HepG2 (cell line): ENCODE results near the gene RRP9. TPM values are rescaled to one million over a fixed set of nuclear protein-coding genes. Genes with fewer than 3 reads are reported as not detected.

Experiments used
- HMG20B ChIP-seq: conservative IDR thresholded peaks from 2 replicates; pipeline ENCODE4 v1.6.1; 2016; ENCODE audit warnings: missing genetic modification reagents, missing compliant biosample characterization
- MEIS2 ChIP-seq: sonication (generic); formaldehyde crosslinking; IDR thresholded peaks from 2 replicates; pipeline ENCODE4 v1.9.0; 2021; ENCODE audit warnings: mild to moderate bottlenecking, missing genetic modification reagents
- MXD4 ChIP-seq: IDR thresholded peaks from 2 replicates; pipeline ENCODE4 v1.6.1; 2016; ENCODE audit warnings: mild to moderate bottlenecking, missing biosample characterization, missing genetic modification reagents
- NFE2 ChIP-seq: sonication (generic); formaldehyde crosslinking; IDR thresholded peaks from 2 replicates; pipeline ENCODE4 v1.4.0; 2020; ENCODE audit warnings: missing genetic modification reagents
- PHF8 ChIP-seq: sonication (generic); formaldehyde crosslinking; IDR thresholded peaks from 2 replicates; pipeline ENCODE4 v1.5.0; 2020; ENCODE audit warnings: missing genetic modification reagents
- ZNF44 ChIP-seq: sonication (generic); formaldehyde crosslinking; IDR thresholded peaks from 2 replicates; pipeline ENCODE4 v1.5.1; 2020; ENCODE audit warnings: mild to moderate bottlenecking, missing genetic modification reagents
- polyA plus RNA-seq, 8 experiments: library from polyadenylated mRNA; depleted of rRNA in 3 of 8; stranded (reverse) in 7 of 8; unstranded in 1 of 8; fragments of >200 nt; fragmentation: Illumina TruSeq in 4 of 8; extraction: Trizol in 4 of 8; gene quantifications; 2 replicates each; pipeline versions ENCODE4 v1.2.1 to v1.2.3, GENCODE V29; 2011 to 2016; ENCODE audit warnings: low read depth in 4 of 8, missing spikeins in 1 of 8, mixed read lengths in 1 of 8; ENCODE audit not compliant: insufficient read depth in 1 of 8
- total RNA-seq, 5 experiments: library from RNA; depleted of rRNA; stranded (reverse); fragments of >200 nt; fragmentation: Illumina TruSeq; extraction: Trizol; gene quantifications; 2 replicates each; pipeline ENCODE4 v1.2.3, GENCODE V29; 2016; ENCODE audit warnings: low read depth in 1 of 5
- TF ChIP-seq, protein P1 (sequence below): sonication (generic); formaldehyde crosslinking; IDR thresholded peaks from 2 replicates; pipeline ENCODE4 v1.4.0; 2020; ENCODE audit warnings: mild to moderate bottlenecking, missing genetic modification reagents
- TF ChIP-seq, protein P2 (sequence below): sonication (generic); formaldehyde crosslinking; IDR thresholded peaks from 2 replicates; pipeline ENCODE4 v1.4.0; 2020; ENCODE audit warnings: missing genetic modification reagents
- TF ChIP-seq, protein P3 (sequence below): sonication (generic); formaldehyde crosslinking; IDR thresholded peaks from 2 replicates; pipeline ENCODE4 v1.4.0; 2020; ENCODE audit warnings: mild to moderate bottlenecking, missing genetic modification reagents
- TF ChIP-seq, protein P4 (sequence below), 2 experiments: fragments of 450-650 bp in 1 of 2; sonication (generic) in 1 of 2; formaldehyde crosslinking; IDR thresholded peaks; 2 replicates each; pipeline versions ENCODE4 v1.5.0 to v1.8.0; 2020 to 2022; ENCODE audit warnings: mild to moderate bottlenecking in 1 of 2, missing genetic modification reagents in 1 of 2
- TF ChIP-seq, protein P5 (sequence below): sonication (generic); formaldehyde crosslinking; IDR thresholded peaks from 2 replicates; pipeline ENCODE4 v1.4.0; 2020; ENCODE audit warnings: missing genetic modification reagents, borderline replicate concordance
- TF ChIP-seq, protein P6 (sequence below): sonication (generic); formaldehyde crosslinking; IDR thresholded peaks from 2 replicates; pipeline ENCODE4 v1.5.0; 2020; ENCODE audit warnings: missing genetic modification reagents, mild to moderate bottlenecking, borderline replicate concordance
- TF ChIP-seq, protein P7 (sequence below): sonication (generic); formaldehyde crosslinking; conservative IDR thresholded peaks from 2 replicates; pipeline ENCODE4 v1.4.0; 2020; ENCODE audit warnings: missing genetic modification reagents

The RRP9 gene
- total and polyA plus RNA-seq, 2 of the 13 experiments (the other 11 are each of a cell fraction or from before 2014, with no cell fraction given), result 14.8 to 44.0 TPM

DNA sequence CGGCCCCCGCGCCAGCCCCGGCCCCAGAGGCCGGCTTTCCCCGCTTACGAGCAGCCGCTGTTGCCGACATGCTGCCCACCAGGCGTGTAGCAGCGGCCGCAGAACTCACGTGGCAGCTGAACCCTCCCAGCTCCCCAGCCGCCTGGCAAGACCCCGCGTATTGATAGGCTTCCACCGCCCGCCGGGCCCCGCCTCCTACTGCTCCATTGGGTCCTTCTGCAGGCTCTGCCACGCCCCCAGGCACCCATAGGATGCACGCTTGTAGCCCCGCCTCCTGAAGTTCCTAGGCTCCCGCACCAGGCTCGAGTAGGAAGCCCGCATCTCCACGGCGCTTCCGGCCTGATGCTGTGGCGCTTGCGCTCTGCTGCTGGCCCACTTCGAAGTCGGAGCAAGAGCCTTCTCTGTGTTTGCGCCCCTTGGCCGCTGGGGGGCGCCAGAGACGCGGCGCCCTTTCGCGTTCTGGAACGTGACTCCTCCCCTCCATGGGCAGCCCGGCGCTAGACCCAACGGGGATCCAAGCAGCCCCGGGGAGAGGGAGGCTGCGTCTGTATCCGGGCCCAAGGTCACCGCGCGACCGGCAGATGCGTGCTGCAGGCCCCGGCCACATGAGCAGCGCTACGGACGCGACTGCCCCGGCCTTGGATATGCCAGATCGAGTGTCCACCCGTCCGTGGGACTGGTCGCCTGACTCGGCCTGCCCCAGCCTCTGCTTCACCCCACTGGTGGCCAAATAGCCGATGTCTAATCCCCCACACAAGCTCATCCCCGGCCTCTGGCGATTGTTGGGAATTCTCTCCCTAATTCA lies at the start of gene RRP9, which contains the start of gene PARP3 (continued):
- TF ChIP-seq, protein P1, sequence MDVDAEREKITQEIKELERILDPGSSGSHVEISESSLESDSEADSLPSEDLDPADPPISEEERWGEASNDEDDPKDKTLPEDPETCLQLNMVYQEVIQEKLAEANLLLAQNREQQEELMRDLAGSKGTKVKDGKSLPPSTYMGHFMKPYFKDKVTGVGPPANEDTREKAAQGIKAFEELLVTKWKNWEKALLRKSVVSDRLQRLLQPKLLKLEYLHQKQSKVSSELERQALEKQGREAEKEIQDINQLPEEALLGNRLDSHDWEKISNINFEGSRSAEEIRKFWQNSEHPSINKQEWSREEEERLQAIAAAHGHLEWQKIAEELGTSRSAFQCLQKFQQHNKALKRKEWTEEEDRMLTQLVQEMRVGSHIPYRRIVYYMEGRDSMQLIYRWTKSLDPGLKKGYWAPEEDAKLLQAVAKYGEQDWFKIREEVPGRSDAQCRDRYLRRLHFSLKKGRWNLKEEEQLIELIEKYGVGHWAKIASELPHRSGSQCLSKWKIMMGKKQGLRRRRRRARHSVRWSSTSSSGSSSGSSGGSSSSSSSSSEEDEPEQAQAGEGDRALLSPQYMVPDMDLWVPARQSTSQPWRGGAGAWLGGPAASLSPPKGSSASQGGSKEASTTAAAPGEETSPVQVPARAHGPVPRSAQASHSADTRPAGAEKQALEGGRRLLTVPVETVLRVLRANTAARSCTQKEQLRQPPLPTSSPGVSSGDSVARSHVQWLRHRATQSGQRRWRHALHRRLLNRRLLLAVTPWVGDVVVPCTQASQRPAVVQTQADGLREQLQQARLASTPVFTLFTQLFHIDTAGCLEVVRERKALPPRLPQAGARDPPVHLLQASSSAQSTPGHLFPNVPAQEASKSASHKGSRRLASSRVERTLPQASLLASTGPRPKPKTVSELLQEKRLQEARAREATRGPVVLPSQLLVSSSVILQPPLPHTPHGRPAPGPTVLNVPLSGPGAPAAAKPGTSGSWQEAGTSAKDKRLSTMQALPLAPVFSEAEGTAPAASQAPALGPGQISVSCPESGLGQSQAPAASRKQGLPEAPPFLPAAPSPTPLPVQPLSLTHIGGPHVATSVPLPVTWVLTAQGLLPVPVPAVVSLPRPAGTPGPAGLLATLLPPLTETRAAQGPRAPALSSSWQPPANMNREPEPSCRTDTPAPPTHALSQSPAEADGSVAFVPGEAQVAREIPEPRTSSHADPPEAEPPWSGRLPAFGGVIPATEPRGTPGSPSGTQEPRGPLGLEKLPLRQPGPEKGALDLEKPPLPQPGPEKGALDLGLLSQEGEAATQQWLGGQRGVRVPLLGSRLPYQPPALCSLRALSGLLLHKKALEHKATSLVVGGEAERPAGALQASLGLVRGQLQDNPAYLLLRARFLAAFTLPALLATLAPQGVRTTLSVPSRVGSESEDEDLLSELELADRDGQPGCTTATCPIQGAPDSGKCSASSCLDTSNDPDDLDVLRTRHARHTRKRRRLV (CRISPR knock-in tag), result peak; percentile 80
- TF ChIP-seq, protein P2, sequence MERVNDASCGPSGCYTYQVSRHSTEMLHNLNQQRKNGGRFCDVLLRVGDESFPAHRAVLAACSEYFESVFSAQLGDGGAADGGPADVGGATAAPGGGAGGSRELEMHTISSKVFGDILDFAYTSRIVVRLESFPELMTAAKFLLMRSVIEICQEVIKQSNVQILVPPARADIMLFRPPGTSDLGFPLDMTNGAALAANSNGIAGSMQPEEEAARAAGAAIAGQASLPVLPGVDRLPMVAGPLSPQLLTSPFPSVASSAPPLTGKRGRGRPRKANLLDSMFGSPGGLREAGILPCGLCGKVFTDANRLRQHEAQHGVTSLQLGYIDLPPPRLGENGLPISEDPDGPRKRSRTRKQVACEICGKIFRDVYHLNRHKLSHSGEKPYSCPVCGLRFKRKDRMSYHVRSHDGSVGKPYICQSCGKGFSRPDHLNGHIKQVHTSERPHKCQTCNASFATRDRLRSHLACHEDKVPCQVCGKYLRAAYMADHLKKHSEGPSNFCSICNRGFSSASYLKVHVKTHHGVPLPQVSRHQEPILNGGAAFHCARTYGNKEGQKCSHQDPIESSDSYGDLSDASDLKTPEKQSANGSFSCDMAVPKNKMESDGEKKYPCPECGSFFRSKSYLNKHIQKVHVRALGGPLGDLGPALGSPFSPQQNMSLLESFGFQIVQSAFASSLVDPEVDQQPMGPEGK (CRISPR knock-in tag), result peak; percentile 70; the same call in 1 of the 2 replicates
- TF ChIP-seq ZNF44 (CRISPR knock-in tag) (no peak), NFE2 (CRISPR knock-in tag) (no peak), PHF8 (CRISPR knock-in tag) (peak; percentile 83), HMG20B (CRISPR knock-in tag) (no peak), MEIS2 (no peak), MXD4 (CRISPR knock-in tag) (peak; percentile 99)
- TF ChIP-seq, protein P3, sequence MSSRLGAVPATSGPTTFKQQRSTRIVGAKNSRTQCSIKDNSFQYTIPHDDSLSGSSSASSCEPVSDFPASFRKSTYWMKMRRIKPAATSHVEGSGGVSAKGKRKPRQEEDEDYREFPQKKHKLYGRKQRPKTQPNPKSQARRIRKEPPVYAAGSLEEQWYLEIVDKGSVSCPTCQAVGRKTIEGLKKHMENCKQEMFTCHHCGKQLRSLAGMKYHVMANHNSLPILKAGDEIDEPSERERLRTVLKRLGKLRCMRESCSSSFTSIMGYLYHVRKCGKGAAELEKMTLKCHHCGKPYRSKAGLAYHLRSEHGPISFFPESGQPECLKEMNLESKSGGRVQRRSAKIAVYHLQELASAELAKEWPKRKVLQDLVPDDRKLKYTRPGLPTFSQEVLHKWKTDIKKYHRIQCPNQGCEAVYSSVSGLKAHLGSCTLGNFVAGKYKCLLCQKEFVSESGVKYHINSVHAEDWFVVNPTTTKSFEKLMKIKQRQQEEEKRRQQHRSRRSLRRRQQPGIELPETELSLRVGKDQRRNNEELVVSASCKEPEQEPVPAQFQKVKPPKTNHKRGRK (CRISPR knock-in tag), result no peak
- TF ChIP-seq, protein P4, sequence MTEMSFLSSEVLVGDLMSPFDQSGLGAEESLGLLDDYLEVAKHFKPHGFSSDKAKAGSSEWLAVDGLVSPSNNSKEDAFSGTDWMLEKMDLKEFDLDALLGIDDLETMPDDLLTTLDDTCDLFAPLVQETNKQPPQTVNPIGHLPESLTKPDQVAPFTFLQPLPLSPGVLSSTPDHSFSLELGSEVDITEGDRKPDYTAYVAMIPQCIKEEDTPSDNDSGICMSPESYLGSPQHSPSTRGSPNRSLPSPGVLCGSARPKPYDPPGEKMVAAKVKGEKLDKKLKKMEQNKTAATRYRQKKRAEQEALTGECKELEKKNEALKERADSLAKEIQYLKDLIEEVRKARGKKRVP (CRISPR knock-in tag; IDR thresholded peaks at IDR 0.05), result no peak
- TF ChIP-seq, protein P5, sequence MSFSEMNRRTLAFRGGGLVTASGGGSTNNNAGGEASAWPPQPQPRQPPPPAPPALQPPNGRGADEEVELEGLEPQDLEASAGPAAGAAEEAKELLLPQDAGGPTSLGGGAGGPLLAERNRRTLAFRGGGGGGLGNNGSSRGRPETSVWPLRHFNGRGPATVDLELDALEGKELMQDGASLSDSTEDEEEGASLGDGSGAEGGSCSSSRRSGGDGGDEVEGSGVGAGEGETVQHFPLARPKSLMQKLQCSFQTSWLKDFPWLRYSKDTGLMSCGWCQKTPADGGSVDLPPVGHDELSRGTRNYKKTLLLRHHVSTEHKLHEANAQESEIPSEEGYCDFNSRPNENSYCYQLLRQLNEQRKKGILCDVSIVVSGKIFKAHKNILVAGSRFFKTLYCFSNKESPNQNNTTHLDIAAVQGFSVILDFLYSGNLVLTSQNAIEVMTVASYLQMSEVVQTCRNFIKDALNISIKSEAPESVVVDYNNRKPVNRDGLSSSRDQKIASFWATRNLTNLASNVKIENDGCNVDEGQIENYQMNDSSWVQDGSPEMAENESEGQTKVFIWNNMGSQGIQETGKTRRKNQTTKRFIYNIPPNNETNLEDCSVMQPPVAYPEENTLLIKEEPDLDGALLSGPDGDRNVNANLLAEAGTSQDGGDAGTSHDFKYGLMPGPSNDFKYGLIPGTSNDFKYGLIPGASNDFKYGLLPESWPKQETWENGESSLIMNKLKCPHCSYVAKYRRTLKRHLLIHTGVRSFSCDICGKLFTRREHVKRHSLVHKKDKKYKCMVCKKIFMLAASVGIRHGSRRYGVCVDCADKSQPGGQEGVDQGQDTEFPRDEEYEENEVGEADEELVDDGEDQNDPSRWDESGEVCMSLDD (CRISPR knock-in tag), result peak; percentile 79; the same call in 1 of the 2 replicates
- TF ChIP-seq, protein P6, sequence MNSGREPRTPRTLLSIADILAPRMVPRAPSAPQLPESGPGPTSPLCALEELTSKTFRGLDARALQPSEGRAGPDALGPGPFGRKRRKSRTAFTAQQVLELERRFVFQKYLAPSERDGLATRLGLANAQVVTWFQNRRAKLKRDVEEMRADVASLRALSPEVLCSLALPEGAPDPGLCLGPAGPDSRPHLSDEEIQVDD, result peak; percentile 86; the same call in 1 of the 2 replicates
- TF ChIP-seq, protein P7, sequence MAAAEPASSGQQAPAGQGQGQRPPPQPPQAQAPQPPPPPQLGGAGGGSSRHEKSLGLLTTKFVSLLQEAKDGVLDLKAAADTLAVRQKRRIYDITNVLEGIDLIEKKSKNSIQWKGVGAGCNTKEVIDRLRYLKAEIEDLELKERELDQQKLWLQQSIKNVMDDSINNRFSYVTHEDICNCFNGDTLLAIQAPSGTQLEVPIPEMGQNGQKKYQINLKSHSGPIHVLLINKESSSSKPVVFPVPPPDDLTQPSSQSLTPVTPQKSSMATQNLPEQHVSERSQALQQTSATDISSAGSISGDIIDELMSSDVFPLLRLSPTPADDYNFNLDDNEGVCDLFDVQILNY, result no peak
